ENCODE results near the gene PAIP2.
"Not testable (repeated sequence)": the region's sequence is repeated elsewhere in the genome, so short reads cannot be mapped to it uniquely, and the experiment has no call there.

The PAIP2 gene

DNA sequence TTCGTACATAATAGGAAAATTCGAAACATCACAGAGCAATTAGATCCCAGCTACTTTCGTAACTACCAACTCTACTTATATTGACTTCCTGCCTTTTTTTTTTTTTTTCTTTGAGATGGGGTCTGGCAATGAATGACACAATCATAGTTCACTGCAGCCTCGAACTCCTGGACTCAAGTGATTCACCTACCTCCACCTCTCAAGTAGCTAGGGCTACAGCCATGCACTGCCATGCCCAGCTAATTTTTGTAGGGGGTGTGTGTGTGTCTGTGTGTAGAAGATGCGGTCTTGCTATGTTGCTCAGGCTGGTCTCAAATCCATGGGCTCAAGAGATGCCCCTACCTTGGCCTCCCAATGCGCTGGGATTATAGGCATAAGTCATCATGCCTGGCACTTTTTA lies 5.8 kb upstream of the PAIP2 start:
- no peak for DNase-seq

DNA sequence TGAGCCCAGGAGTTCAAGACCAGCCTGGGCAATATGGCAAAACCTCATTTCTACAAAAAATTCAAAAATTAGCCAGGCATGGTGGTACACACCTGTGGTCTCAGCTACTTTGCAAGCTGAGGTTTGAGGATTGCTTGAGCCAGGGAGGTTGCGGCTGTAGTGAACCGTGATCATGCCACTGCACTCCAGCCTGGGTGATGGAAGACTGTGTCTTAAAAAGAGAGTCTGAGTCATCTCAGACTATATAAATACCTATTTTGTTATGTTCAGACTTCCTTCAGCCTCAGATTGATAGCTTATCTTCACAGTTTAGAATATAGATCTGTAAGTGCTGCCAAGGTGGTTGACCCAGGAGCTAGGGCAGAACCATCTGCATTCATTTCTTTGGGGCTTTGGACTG lies 1.6 kb upstream of the PAIP2 start:
- DNase-seq: no peak

DNA sequence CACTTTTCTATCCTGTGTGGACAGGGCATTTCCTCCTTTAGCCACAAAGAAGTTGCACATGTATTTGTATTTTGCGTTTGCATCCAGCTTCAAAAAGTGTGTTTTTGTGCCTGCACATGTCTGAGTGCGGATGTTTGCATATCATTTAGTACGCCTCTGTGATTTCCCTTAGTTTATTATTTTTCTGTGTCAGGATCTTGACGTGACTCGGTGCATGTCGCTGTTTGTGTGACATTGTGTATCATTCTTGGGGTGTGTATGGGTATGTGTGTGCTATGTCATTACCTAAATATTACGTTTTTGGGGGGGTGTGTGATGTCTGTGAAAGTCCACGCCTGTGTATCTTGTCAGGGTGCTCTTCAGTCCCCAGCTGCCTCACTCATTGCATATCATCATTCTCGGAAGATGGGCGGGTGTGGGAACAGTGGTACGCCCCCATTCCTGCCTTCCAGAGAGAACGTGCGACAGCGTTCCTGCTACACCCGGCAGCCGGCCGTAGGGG lies 416 bp upstream of the PAIP2 start:
- DNase-seq: no peak

DNA sequence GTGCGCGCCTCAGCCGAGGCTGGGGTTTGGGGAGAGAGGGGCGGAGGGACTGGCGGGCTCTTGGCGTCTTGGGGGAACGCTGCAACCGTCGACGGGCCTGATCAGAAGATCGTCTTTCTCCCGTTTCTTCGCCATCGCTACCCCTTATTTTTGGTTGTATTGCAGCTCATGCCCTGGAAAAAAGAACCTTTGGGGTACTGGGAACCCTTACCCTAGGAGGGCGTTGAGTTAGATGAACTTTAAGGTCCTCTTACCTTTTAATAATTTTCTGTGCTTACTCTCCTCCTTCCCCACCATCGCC lies 719 bp downstream of the PAIP2 start:
- no peak for DNase-seq

DNA sequence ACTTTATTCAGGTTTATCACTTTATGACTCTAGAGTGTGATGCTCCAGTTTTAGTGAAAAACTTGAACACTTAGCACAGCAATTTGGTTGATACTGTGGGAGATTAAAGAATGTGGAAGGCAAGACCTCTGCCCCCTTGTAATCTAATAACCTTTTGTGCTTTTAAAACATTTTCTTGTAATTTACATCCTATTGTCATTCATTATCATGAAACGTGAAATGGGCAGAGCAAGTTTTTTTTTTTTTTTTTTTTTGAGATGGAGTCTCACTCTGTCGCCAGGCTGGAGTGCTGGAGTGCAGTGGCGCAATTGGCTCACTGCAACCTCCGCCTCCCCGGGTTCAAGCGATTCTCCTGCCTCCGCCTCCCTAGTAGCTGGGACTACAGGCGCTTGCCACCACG lies 1.8 kb downstream of the PAIP2 start:
- DNase-seq: no peak

DNA sequence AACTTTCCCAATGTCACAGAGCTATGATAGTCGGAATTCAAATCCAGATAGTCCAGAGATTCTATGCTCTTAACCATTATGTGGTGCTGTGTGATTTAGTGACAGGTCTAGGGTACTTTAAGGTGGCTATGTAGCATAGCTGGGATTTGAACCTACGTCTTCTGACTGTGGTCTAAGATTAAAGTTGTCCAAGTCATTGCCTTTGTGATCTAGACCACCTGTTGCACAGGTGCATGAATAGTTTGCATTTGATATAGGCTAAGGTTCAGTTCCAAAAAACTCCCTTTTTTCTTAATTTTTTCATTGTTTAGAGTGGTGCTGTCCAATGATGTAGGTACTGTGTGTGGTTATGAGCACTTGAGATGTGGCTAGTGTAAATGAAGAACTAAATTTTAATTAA lies 2.5 kb downstream of the PAIP2 start:
- no peak for DNase-seq

DNA sequence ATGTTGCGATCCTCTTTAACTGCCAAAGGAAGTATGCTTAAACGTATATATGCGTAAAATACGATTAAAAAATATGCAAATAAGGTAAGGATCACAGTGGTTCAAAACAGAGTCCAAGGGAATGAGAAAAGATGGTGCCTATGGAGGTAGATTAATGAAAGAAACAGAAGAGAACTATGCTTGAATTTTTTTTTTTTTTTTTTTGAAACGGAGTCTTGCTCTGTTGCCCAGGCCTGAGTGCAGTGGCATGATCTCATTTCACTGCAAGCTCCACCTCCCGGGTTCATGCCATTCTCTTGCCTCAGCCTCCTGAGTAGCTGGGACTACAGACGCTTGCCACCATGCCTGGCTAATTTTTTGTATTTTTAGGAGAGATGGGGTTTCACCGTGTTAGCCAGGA lies 3.8 kb downstream of the PAIP2 start:
- DNase-seq: not testable (repeated sequence)

DNA sequence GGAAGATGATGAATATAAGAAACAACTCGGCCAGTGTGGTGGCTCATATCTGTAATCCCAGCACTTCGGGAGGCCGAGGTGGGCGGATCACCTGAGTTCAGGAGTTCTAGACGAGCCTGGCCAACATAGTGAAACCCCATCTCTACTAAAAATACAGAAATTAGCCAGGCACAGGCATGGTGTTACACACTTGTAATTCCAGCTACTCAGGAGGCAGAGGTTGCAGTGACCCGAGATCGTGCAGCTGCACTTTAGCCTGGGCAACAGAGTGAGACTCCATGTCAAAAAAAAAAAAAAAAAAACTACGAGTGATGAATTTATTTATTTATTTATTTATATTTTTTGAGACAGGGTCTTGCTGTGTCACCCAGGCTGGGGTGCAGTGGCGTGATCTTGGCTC lies 6.2 kb downstream of the PAIP2 start:
- DNase-seq: not testable (repeated sequence)

DNA sequence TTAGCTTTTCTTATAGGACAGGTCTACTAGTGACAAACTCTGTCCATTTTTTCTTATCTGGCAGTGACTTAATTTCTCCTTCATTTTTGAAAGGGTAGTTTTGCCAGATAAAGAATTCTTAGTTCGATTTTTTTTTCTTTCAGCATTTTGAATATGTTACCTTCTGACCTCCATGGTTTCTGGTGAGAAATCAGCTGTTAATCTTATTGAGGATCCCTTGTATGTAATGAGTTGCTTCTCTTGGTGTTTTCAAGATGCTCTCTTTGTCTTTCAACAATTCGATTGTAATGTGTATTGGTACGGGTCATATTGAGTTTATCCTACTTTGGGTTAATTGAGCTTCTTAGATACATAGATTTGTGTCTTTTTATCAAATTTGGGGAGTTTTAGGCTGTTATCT lies 12.5 kb downstream of the PAIP2 start:
- no peak for DNase-seq

DNA sequence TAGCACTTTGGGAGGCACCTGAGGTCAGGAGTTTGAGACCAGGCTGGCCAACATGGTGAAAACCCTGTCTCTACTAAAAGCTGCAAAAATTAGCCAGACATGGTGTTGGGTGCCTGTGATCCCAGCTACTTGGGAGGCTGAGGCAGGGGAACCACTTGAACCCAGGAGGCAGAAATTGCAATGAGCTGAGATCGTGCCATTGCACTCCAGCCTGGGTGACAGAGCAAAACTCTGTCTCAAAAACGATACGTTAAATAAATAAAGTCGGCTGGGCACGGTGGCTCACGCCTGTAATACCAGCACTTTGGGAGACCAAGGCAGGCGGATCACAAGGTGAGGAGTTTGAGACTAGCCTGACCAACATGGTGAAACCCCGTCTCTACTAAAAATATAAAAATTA lies 14.2 kb downstream of the PAIP2 start:
- not testable (repeated sequence) for DNase-seq

DNA sequence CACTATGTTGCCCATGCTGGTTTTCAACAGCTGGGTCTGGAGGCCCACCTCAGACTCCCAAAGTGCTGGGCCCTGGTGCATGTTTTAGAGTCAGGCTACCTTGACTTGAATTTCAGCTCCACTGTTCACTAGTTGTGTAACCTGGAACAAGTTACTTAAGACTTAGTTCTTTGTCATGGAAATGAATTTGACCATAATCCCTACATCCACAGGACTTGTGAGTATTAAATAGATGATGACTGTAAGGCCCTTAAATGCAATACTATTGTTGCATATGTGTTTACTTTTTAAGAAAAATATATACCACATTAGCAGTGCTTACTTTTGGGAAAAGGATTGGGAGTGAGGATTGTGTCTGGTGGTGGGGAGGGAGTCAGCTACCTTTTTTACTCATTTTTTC lies 16.4 kb downstream of the PAIP2 start:
- no peak for DNase-seq

DNA sequence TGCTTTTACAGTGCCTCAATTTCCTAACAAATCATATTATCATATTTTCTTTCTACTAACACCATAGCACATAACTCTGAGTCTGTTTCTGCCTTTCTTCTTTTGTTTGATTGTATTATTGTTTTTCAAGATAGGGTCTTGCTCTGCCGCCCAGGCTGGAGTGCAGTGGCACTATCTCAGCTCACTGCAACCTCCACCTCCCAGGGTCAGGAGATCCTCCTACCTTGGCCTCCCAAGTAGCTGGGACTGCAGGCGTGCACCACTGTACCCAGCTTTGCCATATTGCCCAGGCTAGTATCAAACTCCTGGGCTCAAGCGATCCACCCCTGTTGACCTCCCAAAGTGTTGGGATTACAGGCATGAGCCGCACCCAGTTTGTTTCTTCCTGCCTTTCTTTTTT lies 18.7 kb downstream of the PAIP2 start:
- no peak for DNase-seq

DNA sequence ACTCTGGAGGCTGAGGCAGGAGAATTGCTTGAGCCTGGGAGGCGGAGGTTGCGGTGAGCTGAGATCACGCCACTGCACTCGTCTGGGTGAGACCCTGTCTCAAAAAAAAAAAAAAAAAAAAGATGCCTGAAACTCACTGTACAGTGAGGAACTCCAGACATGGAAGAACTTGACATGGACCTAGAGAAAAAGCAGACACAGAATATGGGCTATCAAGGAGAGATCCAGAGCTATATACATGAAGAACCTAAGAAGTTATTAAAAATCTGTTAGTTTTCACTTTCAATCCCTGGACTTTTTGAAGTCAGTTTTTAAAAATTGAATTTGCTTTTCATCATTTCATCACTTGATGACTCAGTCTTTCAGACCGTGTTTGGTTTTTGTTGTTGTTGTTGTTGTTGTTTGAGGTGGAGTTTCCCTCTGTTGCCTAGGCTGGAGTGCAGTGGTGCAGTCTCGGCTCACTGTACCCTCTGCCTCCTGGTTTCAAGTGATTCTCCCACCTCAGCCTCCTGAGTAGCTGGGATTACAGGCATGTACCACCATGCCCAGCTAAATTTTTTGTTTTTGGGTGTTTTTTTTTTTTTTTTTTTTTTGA lies 20.3 kb downstream of the PAIP2 start:
- DNase-seq: no peak

DNA sequence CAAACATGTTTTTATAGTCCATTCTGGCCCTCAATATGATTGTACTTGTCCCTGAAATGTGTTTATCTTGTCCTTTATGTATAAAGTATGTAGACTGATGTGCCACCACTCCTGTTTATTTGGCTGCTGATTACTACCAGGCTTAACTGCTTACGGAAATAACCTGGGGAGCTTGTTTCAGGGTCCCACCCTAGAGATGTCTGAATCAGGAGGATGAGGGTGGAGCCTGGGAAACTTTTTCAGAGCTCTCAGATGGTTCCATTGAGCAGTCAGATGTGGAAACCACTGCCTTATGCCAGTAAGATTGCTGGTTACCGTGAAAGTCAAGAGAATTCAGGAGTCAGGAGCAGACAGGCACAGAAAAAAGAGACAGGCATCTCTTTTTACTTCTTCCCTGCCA lies 22.3 kb downstream of the PAIP2 start:
- DNase-seq: no peak

DNA sequence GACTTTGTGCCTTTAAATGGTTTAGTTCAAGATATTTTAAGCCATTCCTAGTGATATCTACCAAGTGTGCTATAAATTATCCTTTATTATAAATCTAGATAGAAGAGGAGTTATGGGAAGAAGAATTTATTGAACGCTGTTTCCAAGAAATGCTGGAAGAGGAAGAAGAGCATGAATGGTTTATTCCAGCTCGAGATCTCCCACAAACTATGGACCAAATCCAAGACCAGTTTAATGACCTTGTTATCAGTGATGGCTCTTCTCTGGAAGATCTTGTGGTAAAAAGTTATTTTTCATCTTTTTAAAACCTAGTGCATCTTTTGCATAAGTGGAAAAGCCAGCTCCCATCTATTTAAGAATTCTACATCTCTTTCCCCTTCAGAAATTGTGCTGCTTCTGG lies 22.8 kb downstream of the PAIP2 start:
- no peak for DNase-seq

DNA sequence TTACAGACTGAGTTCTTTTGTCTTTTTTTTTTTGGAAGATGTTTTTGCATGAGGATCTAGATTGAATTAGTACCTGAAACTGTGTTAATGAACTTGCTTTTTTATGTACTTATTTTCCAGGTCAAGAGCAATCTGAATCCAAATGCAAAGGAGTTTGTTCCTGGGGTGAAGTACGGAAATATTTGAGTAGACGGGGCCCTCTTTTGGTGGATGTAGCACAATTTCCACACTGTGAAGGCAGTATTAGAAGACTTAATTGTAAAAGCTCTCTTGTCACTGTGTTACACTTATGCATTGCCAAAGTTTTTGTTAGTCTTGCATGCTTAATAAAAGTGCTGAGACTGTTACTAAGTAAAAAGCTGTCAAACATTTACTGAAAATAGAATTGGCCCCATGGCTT lies 27.0 kb downstream of the PAIP2 start:
- DNase-seq: no peak

DNA sequence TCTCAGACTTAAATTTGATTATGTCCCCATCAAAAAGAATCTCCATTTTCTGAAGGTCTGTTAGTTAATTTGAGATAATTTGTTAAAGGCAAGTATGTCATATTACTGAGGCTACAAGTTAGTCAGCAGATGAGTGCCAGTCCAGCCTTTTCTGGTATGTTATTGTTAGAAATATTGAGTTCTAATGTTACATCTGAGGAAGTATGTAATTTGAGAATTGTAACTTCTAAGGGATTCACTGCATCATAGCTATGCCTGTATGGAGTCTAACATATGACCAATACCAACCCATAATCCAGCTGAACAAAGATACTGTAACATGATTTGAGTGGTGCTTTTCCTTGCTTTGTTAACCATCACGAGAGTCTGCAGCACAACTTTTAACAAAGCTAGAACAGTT lies 27.5 kb downstream of the PAIP2 start:
- DNase-seq: no peak

DNA sequence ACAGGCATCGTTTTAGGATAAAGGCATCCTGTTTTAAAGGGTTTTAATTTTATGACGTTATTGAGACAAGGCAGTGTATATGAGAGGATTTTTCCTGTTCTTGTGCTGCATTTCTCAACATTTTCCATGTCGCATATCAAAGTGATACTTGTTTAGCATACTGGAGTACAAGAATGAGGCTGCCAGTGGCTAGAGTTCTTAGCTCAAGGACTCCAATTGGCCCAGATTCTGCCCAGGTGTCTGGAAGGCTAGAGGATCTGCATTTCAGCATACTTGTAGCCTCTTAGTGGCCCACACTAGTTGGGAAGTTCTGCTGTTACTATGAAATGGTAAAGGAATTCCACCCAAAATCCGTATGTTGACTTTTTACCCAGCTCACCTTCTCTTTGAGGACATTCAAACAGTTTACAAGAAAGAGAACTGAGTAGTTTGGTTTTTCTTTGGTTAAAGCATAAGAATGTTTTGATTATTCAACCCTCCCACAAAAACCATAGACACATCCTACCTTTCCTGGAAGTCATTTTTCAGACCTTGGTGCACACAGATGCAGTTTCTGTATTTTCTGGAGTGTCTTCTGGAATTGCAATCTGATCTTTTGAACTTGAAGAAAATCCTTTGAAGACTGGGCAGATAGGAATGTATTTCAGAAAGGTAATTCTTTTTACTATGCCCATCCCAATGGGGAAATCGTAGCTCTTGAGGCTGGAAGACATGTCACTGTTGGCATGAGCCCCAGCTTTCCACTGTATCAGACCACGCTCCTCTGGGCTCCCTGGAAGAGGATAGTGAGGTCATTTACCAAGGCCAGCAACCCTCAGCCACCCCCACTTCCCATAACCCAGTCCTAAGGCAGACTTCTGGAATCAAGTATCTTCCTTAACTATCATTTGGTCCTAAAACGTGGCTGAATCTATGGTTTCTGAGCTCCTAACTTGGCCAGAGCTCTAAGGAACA lies 30.1 kb downstream of the PAIP2 start:
- DNase-seq: no peak

DNA sequence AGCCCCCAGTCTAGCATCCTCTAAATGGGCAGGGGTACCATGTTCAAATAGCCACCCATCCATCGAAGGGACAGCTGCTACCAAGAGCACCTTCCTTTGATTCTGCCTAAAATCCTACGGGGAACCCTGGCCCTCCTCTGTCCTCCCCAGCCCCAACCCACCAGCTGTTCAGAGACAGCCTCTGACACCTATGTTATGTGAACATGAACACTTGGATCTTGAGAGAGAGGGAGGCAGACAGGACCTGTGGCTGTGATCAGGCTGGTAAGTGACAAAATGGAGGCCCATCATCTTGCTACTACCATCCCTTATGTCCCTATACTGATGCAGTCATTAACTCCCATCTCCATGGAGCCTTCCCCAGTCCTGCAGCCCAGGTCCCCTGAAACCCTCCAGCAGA lies 33.3 kb downstream of the PAIP2 start:
- DNase-seq: no peak

DNA sequence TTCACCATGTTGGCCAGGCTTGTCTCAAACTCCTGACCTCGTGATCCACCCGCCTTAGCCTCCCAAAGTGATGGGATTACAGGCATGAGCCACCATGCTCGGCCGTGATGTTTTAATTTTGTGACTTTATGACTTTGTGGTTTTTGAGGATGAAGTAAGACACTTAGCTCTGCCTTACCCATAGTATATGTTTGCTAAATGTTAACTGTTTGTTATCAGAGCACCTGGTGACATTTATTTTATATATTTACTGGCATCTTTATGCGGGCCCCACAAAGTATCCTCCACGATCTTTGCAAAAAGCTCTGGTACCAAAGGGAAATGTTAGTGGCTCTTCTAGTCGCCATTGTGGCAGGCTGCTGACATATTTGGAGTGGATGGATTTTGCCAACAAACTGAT lies 34.7 kb downstream of the PAIP2 start:
- no peak for DNase-seq

DNA sequence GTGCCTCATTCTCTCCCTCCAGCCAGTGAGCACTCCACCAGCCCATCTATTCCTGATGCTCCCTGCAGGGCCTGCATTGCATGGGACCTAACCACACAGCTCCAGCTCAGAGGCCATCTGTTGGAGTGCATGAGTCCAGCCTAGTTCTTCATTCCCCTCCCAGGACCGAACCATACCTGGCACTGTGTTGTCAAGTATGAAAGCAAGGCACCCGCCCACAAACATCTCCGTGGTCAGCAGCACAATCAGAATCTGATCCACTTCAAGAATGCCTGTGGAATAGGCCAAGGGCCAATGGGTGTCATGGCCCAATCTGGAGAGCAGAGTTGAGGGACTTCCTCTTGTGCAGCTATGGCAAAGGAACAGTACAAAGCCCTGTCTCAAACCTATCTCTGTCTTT lies 35.6 kb downstream of the PAIP2 start:
- DNase-seq: no peak

DNA sequence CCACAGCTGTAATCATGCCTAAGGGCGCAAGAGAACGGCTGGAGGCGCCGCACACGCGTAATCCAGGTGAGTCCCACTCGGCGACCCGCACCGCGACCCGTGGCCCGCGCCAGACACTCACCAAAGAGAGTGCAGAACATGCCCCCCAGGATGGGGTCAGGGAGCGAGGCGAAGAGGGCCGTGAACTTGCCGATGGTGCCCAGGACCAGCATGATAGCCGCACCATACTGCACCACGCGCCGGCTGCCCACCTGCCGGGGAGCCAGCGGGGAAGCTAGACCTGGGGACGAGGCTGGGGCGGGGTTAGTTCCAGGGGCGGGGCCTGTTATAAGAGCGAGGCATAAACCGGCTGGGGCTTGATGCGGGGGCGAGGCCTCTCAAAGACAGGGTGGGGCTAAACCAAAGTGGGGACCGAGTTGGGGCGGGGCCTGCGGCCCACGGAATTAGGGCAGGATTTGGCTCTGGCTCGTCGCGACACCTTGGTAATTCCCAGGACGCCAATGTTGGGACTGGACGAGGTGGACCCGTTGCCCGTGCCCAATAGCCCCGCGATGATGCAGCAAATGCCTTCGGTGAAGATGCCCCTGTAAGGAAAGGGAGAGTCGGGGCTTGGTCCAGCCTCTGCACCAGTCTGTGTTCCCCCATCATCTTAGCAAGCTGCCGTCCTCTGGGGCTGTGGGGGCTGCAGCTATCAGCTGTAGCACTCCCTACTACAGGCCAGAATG lies 36.6 kb downstream of the PAIP2 start:
- DNase-seq: no peak

DNA sequence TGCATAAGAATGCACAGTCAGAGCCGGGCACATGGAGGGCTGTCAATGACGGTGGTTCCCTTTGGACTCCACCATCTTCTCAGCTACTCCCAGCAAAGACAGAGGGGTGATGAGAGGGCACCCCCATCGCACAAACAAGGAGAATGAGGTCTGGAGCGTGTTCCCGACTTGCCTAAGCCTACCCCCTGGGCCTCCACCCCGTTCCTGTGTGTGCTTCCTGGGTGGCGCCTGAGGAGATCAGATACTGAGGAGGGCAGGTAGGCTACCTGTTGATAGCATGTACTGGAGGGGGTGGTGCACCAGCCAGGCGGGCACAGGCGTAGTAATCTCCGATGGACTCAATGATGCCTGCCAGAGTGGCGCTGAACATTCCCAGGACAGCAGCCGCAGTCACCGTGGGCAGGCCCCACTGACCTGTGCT lies 37.3 kb downstream of the PAIP2 start:
- DNase-seq: no peak
